ENCODE results near the gene NPAS3.
A peak's percentile ranks its signal among the peaks of the same experiment; 100 is the strongest.

NPAS3 gene

GRCh38 chr14:33103966-33104365 is 165.3 kb downstream of the NPAS3 start:
- no peak overlapping the region for H3K4me3 ChIP-seq (ENCODE audit: low read length)
- no peak for TF ChIP-seq CTCF (conservative IDR thresholded peaks at IDR 0.05; ENCODE audit: low read length)
- DNase-seq (ENCODE audit: low read depth): no peak

- DNase-seq (ENCODE audit: low read depth): no peak
- H3K4me3 ChIP-seq (ENCODE audit: low read length): no peak overlapping the region
- no peak for TF ChIP-seq CTCF (conservative IDR thresholded peaks at IDR 0.05; ENCODE audit: low read length)
Observed at GRCh38 chr14:33110737-33111443, 172.2 kb downstream of the NPAS3 start.

GRCh38 chr14:33114331-33114730 is 175.7 kb downstream of the NPAS3 start:
- peak; percentile 31 for DNase-seq (ENCODE audit: low read depth)
- TF ChIP-seq CTCF (conservative IDR thresholded peaks at IDR 0.05; ENCODE audit: low read length): no peak
- H3K4me3 ChIP-seq (ENCODE audit: low read length): no peak overlapping the region

- DNase-seq (ENCODE audit: low read depth): no peak
- no peak overlapping the region for H3K4me3 ChIP-seq (ENCODE audit: low read length)
- TF ChIP-seq CTCF (conservative IDR thresholded peaks at IDR 0.05; ENCODE audit: low read length): no peak
Observed at GRCh38 chr14:33118668-33119067, 180.0 kb downstream of the NPAS3 start.

GRCh38 chr14:33120341-33120740 is 181.7 kb downstream of the NPAS3 start:
- peak; percentile 50 for DNase-seq (ENCODE audit: low read depth)
- no peak for TF ChIP-seq CTCF (conservative IDR thresholded peaks at IDR 0.05; ENCODE audit: low read length)
- no peak overlapping the region for H3K4me3 ChIP-seq (ENCODE audit: low read length)

- DNase-seq (ENCODE audit: low read depth): no peak
- no peak for TF ChIP-seq CTCF (conservative IDR thresholded peaks at IDR 0.05; ENCODE audit: low read length)
- no peak overlapping the region for H3K4me3 ChIP-seq (ENCODE audit: low read length)
Observed at GRCh38 chr14:33120966-33121365, 182.3 kb downstream of the NPAS3 start.

- no peak overlapping the region for H3K4me3 ChIP-seq (ENCODE audit: low read length)
- TF ChIP-seq CTCF (conservative IDR thresholded peaks at IDR 0.05; ENCODE audit: low read length): no peak
- DNase-seq (ENCODE audit: low read depth): no peak
Observed at GRCh38 chr14:33123281-33123680, 184.6 kb downstream of the NPAS3 start.
